GM19351 (cell line): ENCODE measurements around the gene PDE2A.

Experiments used
- ATAC-seq: cut with Tn5 transposase; IDR thresholded peaks from one replicate; pipeline ENCODE4 v1.9.1; 2021; ENCODE audit warnings: mild to moderate bottlenecking, moderate library complexity; ENCODE audit not compliant: unreplicated experiment

PDE2A gene

GRCh38 chr11:72641522-72642042 is 32.6 kb downstream of the PDE2A start:
- no peak for ATAC-seq

- ATAC-seq = no peak
Observed at GRCh38 chr11:72639502-72640375, 34.5 kb downstream of the PDE2A start.

- ATAC-seq = no peak
Observed at GRCh38 chr11:72637926-72638325, 36.3 kb downstream of the PDE2A start.

GRCh38 chr11:72637198-72637597 is 37.0 kb downstream of the PDE2A start:
- ATAC-seq = no peak

- no peak for ATAC-seq
Observed at GRCh38 chr11:72636376-72636775, 37.8 kb downstream of the PDE2A start.

GRCh38 chr11:72635933-72636332 is 38.3 kb downstream of the PDE2A start:
- ATAC-seq = no peak

GRCh38 chr11:72635309-72635915 is 38.8 kb downstream of the PDE2A start:
- ATAC-seq = no peak

- ATAC-seq = no peak
Observed at GRCh38 chr11:72634472-72635095, 39.6 kb downstream of the PDE2A start.

- no peak for ATAC-seq
Observed at GRCh38 chr11:72634016-72634415, 40.2 kb downstream of the PDE2A start.

GRCh38 chr11:72633068-72633467 is 41.2 kb downstream of the PDE2A start:
- ATAC-seq = no peak

- no peak for ATAC-seq
Observed at GRCh38 chr11:72631806-72632731, 42.2 kb downstream of the PDE2A start.

- ATAC-seq = no peak
Observed at GRCh38 chr11:72630104-72630852, 43.9 kb downstream of the PDE2A start.

- ATAC-seq = no peak
Observed at GRCh38 chr11:72629266-72629665, 45.0 kb downstream of the PDE2A start.

GRCh38 chr11:72627594-72628281 is 46.5 kb downstream of the PDE2A start:
- ATAC-seq = no peak

GRCh38 chr11:72626414-72626936 is 47.7 kb downstream of the PDE2A start:
- ATAC-seq = no peak

GRCh38 chr11:72625691-72626413 is 48.4 kb downstream of the PDE2A start:
- ATAC-seq = no peak

GRCh38 chr11:72624496-72625201 is 49.6 kb downstream of the PDE2A start:
- ATAC-seq = no peak

GRCh38 chr11:72623052-72623451 is 51.2 kb downstream of the PDE2A start:
- no peak for ATAC-seq
